Measurements from ENCODE around the gene GAD1. TPM values are rescaled to one million over a fixed set of nuclear protein-coding genes. Genes with fewer than 3 reads are reported as not detected.

GAD1 gene
- total and polyA plus RNA-seq, 2 of the 8 experiments (the other 6 are each of a cell fraction or from before 2014, with no cell fraction given), result 0.65 to 1.0 TPM

GRCh38 chr2:170806548-170806947 is 10.1 kb upstream of the GAD1 start:
- H4K8ac ChIP-seq (ENCODE audit: extremely low read depth, insufficient read depth, low read length), result no peak overlapping the region
- H4K5ac ChIP-seq (ENCODE audit: insufficient read length, low read depth, low read length), result no peak overlapping the region
- H3K4me2 ChIP-seq (ENCODE audit: insufficient read depth in 1 of 2, low read depth in 2 of 2, low read length in 2 of 2), result no peak overlapping the region
- 0 out of 7 replicates have a peak, but pooled peaks cover 0 to 2% (median 0%) of the 10 kb centered on the region in 4 experiments for H3K27me3 ChIP-seq (replicated peaks in 1 of 4; ENCODE audit: control insufficient read depth in 3 of 4, extremely low read depth in 1 of 4, insufficient read depth in 3 of 4, low read length in 3 of 4)
- no peak overlapping the region for H3K14ac ChIP-seq (ENCODE audit: insufficient read length)
- POLR2A ChIA-PET (ENCODE audit: partially characterized antibody), result no interaction called here
- FAIRE-seq (no peak), DNase-seq (ENCODE audit: low read depth in 1 of 2, low spot score in 2 of 2) (no peak)
- H3K56ac ChIP-seq (replicated peaks; ENCODE audit: insufficient read length, low read depth, low read length), result no peak overlapping the region
- no peak overlapping the region for H3K18ac ChIP-seq (ENCODE audit: extremely low read depth, low read length)
- no peak overlapping the region for H3K4me3 ChIP-seq (ENCODE audit: extremely low read depth in 1 of 4, insufficient read depth in 2 of 4, low read depth in 3 of 4, low read length in 4 of 4)
- H2BK120ac ChIP-seq (replicated peaks; ENCODE audit: low read depth, low read length), result no peak overlapping the region
- no peak overlapping the region for H2BK5ac ChIP-seq (ENCODE audit: low read depth, low read length)
- no peaks in the 10 kb centered on the region for H3K79me2 ChIP-seq (ENCODE audit: control insufficient read depth in 1 of 2, insufficient read depth in 2 of 2, low read length in 2 of 2)
- no peaks in the 10 kb centered on the region for H3K23me2 ChIP-seq (ENCODE audit: low read depth, low read length)
- no peak overlapping the region for H2BK12ac ChIP-seq (ENCODE audit: low read depth, low read length)
- WGBS, 2 experiments (ENCODE audit: extremely low coverage in 1 of 2, insufficient coverage in 1 of 2, insufficient read length in 1 of 2, insufficient replicate concordance in 2 of 2, low coverage in 1 of 2, low lambda C conversion rate in 2 of 2, missing lambda C conversion rate in 1 of 2), result 94% methylated on average over 2 of the region's 2 CpGs; no CpG with 5 or more reads in 1 of the 2 experiments
- H3K23ac ChIP-seq (ENCODE audit: insufficient read length), result no peak overlapping the region
- H3K9ac ChIP-seq (replicated peaks in 1 of 4; ENCODE audit: extremely low read depth in 1 of 4, low read depth in 3 of 4, low read length in 3 of 4), result no peak overlapping the region
- H2BK20ac ChIP-seq (ENCODE audit: low read length), result no peak overlapping the region
- no peak overlapping the region for H3K27ac ChIP-seq (ENCODE audit: low read depth, low read length)
- no peak overlapping the region for H2AK5ac ChIP-seq (ENCODE audit: low read depth, low read length)
- CTCF ChIA-PET (ENCODE audit: partially characterized antibody), result interaction anchor here (1.0 to 5.5 kb wide), 3 partner anchors 8 to 429 kb away, joined by 3 to 21 read pairs (median 5); partner anchors contain the start of gene GAD1
- H2AFZ ChIP-seq (ENCODE audit: low read length), result no peak overlapping the region
- H3K79me1 ChIP-seq (ENCODE audit: low read depth, low read length), result no peaks in the 10 kb centered on the region
- no peaks in the 10 kb centered on the region for H3K4me1 ChIP-seq (replicated peaks in 1 of 4; ENCODE audit: control insufficient read depth in 3 of 4, insufficient read depth in 4 of 4, low read length in 3 of 4)
- H4K91ac ChIP-seq (replicated peaks; ENCODE audit: insufficient read length, low read length), result no peak overlapping the region
- H3K36me3 ChIP-seq (ENCODE audit: control insufficient read depth in 2 of 4, insufficient read depth in 4 of 4, low read length in 3 of 4), result no peaks in the 10 kb centered on the region
- no peak overlapping the region for H3K4ac ChIP-seq (replicated peaks; ENCODE audit: insufficient read length, low read depth, low read length)
- H3K9me3 ChIP-seq (ENCODE audit: insufficient read depth in 2 of 2, low read depth in 1 of 2, low read length in 1 of 2), result no peaks in the 10 kb centered on the region
- H4K20me1 ChIP-seq (replicated peaks in 1 of 2; ENCODE audit: control insufficient read depth in 1 of 2, insufficient read depth in 2 of 2, low read length in 2 of 2), result no peaks in the 10 kb centered on the region
- no peak overlapping the region for H2BK15ac ChIP-seq (ENCODE audit: low read length)
- TF ChIP-seq SP4 (IDR thresholded peaks at IDR 0.05; ENCODE audit: low read length) (no peak), TCF12 (IDR thresholded peaks at IDR 0.05; ENCODE audit: low read depth, low read length) (no peak), FOSL1 (IDR thresholded peaks at IDR 0.05; ENCODE audit: insufficient read depth, low read depth, low read length) (no peak), CREB1 (IDR thresholded peaks at IDR 0.05) (no peak), SIN3A (conservative IDR thresholded peaks at IDR 0.05 in 1 of 2, IDR thresholded peaks at IDR 0.05 in 1 of 2; ENCODE audit: low read depth in 1 of 2, low read length in 2 of 2) (no peak), TAF7 (optimal IDR thresholded peaks at IDR 0.05; ENCODE audit: borderline replicate concordance, low read depth, low read length) (no peak), EP300 (IDR thresholded peaks at IDR 0.05; ENCODE audit: borderline replicate concordance in 1 of 2, low read depth in 2 of 2, low read length in 2 of 2) (no peak), NANOG (IDR thresholded peaks at IDR 0.05; ENCODE audit: insufficient read depth, low read depth, low read length, poor library complexity, severe bottlenecking) (no peak), CBX8 (IDR thresholded peaks at IDR 0.05; ENCODE audit: borderline replicate concordance, low read depth, low read length) (no peak), JUND (IDR thresholded peaks at IDR 0.05; ENCODE audit: low read length) (no peak)
- TF ChIP-seq, protein P1, sequence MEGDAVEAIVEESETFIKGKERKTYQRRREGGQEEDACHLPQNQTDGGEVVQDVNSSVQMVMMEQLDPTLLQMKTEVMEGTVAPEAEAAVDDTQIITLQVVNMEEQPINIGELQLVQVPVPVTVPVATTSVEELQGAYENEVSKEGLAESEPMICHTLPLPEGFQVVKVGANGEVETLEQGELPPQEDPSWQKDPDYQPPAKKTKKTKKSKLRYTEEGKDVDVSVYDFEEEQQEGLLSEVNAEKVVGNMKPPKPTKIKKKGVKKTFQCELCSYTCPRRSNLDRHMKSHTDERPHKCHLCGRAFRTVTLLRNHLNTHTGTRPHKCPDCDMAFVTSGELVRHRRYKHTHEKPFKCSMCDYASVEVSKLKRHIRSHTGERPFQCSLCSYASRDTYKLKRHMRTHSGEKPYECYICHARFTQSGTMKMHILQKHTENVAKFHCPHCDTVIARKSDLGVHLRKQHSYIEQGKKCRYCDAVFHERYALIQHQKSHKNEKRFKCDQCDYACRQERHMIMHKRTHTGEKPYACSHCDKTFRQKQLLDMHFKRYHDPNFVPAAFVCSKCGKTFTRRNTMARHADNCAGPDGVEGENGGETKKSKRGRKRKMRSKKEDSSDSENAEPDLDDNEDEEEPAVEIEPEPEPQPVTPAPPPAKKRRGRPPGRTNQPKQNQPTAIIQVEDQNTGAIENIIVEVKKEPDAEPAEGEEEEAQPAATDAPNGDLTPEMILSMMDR (IDR thresholded peaks at IDR 0.05; ENCODE audit: control extremely low read depth in 1 of 3, insufficient read depth in 1 of 3, low read depth in 1 of 3, low read length in 3 of 3), result no peak
